ENCODE data around the gene SEPTIN2.

The SEPTIN2 gene

DNA sequence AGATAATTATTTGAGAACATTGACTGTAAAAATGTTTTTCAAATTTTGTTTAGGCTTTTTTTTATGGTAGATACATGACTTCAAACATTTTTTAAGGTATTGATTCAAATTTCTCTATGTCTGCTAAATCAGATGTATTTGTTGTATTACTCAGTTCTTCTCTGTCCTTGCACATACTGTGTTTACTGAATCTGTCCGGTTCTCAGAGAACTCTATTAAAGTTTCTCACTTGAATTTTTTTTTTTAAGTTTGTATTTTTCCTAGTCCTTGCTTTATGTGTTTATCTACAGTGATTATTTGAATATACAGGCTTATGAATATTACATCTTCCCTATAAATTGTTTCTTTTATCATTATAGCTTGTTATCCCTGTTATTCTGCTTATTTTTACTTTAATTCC is 5.3 kb downstream of the SEPTIN2 start:
- H3K4me3 ChIP-seq (ENCODE audit: low read depth, low read length) = peak overlapping the region; percentile 12; the same call in 1 of the 2 replicates
- no peak for DNase-seq (ENCODE audit: low read depth)
- TF ChIP-seq CTCF (IDR thresholded peaks at IDR 0.05; ENCODE audit: insufficient read depth, low read depth, low read length, missing control alignments) = no peak

DNA sequence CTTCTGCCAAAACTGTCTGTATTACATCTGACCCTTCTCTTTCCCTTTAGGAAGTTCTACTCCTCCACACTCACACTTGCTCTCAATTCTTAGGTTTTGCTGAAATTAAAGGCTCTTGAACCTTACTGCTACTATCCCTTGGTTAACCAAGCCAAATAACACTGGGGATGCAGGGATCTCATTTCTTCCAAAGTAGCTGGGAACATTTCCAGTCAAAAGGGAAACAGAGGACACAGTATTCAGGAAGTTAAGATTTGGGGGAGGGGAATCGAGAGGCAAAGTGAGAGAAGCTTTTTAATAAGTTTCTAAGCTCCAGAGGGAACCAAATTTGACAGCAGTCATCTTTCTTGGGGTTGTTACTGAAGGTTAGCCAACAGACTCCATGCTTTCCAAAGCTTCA is 6.2 kb downstream of the SEPTIN2 start:
- H3K4me3 ChIP-seq (ENCODE audit: low read depth, low read length) = no peak overlapping the region
- TF ChIP-seq CTCF (IDR thresholded peaks at IDR 0.05; ENCODE audit: insufficient read depth, low read depth, low read length, missing control alignments) = no peak
- DNase-seq (ENCODE audit: low read depth) = no peak

DNA sequence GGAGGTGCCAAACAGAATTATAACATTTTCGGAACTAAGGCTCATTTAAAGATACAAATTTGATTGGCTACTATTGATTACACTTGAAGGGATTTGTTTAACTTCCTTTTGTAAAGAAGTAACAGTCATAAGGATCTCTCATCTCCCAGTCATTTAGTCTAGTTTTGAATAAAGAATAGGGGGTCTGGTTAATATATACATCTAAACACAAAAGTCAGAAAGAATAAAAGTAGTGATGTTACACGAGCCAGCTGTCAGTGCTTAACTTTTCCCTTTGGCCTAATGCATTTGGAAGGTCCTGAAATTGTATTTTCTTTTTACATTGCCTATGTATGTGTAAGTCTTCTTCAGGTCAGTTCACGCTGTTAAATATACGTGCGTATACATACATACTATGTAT is 8.1 kb downstream of the SEPTIN2 start:
- peak; percentile 29 for DNase-seq (ENCODE audit: low read depth)
- no peak for TF ChIP-seq CTCF (IDR thresholded peaks at IDR 0.05; ENCODE audit: insufficient read depth, low read depth, low read length, missing control alignments)
- peak overlapping the region; percentile 26 for H3K4me3 ChIP-seq (ENCODE audit: low read depth, low read length)

DNA sequence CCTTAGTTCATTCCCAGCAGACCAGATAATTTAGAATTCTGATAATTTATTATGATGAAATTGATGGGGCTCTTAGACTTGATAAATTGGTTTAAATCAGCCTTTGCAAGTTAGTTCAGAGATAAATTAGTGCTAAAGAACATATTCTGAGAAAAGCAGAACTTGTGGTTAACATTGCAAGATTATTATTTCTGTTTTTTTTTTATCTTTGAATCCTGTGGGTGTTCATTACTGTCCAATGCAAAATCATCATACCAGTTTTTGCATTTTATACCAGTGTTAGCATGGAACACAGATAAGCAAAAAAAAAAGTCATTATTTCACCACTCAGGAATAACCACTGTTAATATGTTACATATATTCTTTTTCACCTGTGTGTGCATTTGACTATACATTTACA is 9.1 kb downstream of the SEPTIN2 start:
- DNase-seq (ENCODE audit: low read depth) = no peak
- 0 out of 2 replicates have a peak overlapping the region, but pooled peaks have one; percentile 10 for H3K4me3 ChIP-seq (ENCODE audit: low read depth, low read length)
- TF ChIP-seq CTCF (IDR thresholded peaks at IDR 0.05; ENCODE audit: insufficient read depth, low read depth, low read length, missing control alignments) = no peak

GRCh38 chr2:241325257-241325656 is 9.5 kb downstream of the SEPTIN2 start:
- H3K4me3 ChIP-seq (ENCODE audit: low read depth, low read length) = no peak overlapping the region
- no peak for TF ChIP-seq CTCF (IDR thresholded peaks at IDR 0.05; ENCODE audit: insufficient read depth, low read depth, low read length, missing control alignments)
- no peak for DNase-seq (ENCODE audit: low read depth)

DNA sequence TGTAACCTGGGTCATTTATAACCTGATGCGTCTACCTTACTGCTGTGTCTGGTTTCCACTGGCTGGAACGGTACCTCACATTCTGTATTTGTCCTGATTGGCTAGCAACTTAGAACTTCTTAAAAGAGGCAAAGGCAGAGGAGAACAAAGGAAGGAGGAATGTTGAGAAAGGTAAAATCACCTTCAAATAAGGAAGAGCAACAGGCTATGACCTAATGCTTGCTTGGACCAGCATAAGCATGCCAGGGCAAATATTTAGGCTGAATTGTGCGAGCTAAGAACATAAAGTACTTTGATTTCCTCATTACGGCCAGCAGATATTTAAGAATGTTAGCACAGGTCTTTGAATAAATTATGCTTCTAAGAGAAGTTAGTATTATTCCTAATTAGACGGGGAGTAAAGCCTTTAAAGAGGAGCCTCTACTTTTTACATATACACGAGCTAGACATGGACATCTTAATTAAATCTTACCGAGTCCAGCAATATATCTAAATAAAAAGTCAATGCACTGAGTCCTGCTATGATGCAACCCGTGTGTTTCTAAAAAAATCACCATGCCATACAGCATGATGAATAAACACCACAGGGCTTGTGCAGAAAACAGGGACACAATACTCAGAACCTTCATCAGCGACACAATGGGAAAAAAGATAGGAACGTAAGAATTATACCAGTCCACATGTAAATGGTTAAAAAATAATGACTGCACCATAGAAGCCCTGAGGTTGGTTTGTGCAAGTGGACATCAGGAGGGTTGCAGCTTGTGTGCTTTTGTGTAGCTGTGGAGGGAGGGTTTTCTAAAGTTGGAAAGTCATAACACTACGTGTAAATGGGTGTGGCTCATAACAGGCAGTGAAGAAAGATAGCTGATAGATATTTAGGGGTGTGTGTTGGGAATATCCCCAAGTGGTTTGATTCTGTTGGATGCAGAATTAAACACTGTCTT is 14.2 kb downstream of the SEPTIN2 start:
- TF ChIP-seq CTCF (IDR thresholded peaks at IDR 0.05; ENCODE audit: insufficient read depth, low read depth, low read length, missing control alignments) = no peak
- H3K4me3 ChIP-seq (ENCODE audit: low read depth, low read length) = no peak overlapping the region

More for the DNA sequence above, 14.2 kb downstream of the SEPTIN2 start:
- no peak for DNase-seq (ENCODE audit: low read depth)

Measured in GM12865 (cell line).